Activated effector memory CD4-positive, alpha-beta T cell treated with anti-CD3 and anti-CD28 coated beads, Interleukin-2, amount 50 U/mL, for 16 hours (primary cell): Measurements from ENCODE around the gene DNAJC10.
A peak's percentile ranks its signal among the peaks of the same experiment; 100 is the strongest.
"Not testable (repeated sequence)": the region's sequence is repeated elsewhere in the genome, so short reads cannot be mapped to it uniquely, and the experiment has no call there.

Source experiments
- DNase-seq: peaks from one replicate; pipeline ENCODE4 v3.0.0-alpha.2; 2020

The DNAJC10 gene, protein sequence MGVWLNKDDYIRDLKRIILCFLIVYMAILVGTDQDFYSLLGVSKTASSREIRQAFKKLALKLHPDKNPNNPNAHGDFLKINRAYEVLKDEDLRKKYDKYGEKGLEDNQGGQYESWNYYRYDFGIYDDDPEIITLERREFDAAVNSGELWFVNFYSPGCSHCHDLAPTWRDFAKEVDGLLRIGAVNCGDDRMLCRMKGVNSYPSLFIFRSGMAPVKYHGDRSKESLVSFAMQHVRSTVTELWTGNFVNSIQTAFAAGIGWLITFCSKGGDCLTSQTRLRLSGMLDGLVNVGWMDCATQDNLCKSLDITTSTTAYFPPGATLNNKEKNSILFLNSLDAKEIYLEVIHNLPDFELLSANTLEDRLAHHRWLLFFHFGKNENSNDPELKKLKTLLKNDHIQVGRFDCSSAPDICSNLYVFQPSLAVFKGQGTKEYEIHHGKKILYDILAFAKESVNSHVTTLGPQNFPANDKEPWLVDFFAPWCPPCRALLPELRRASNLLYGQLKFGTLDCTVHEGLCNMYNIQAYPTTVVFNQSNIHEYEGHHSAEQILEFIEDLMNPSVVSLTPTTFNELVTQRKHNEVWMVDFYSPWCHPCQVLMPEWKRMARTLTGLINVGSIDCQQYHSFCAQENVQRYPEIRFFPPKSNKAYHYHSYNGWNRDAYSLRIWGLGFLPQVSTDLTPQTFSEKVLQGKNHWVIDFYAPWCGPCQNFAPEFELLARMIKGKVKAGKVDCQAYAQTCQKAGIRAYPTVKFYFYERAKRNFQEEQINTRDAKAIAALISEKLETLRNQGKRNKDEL

DNA sequence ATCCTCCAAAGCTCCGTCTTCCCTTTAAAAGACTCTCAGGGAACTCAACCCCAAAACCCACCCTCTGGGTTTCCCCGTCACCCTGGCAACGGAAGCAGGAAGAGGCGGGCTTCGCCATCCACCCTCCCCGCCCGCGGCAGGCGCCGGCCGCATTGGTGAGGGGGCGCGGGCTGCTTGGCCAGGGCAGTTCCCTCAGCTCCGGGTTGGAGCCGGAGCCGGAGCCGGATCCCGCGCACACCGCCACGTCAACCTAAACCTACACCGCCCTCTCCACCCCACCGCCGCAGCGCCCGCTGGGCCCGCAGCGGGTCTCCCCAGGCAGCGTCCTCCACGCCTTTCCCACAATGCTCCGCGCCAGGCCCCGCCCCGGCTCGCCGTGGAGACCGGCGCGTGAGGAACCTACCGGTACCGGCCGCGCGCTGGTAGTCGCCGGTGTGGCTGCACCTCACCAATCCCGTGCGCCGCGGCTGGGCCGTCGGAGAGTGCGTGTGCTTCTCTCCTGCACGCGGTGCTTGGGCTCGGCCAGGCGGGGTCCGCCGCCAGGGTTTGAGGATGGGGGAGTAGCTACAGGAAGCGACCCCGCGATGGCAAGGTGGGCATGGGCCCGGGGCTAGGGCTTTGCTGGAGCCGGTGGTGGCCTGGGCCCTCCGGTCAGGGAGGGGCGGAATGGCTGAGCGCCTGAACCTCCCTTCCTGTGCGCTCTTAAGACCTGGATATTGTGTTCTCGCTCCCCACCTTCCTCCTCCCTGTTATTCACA, at the start of gene DNAJC10:
Gene DNAJC10 (plus strand): TSS at position 366 of the 758 bp plus-strand sequence. CDS start 1,830 bp downstream, outside the sequence.
- peak; percentile 96 for DNase-seq

DNA sequence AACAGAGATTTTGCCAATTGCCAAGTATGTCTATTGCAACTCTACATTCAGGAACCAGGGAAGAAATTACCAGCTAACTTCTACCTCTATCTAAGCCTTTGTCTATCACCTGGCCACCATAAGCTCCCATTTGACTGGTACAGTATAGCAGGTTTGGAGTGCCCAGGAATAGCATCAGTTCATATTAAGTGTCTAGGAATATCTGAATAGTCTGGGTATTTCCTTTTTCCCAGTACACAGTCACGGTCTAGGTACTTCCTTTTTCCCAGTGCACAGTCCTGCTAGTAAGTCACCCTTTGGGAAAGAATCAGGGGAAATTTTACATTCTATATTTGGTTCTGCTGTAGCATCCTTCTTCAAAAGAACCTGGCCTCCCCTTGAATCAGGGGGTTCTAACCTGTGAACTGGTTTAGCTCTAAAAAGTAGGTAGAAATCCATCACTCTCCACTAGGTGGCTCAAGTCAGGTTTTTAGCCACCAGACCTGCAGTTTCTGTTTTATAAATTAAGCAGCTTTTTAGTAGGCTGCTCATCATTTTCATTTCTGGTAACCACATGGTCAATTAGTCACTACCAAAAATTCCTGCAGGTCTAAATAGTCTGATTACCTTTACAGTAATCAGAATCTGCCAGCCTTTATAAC, 49.3 kb upstream of the DNAJC10 start:
- no peak for DNase-seq

DNA sequence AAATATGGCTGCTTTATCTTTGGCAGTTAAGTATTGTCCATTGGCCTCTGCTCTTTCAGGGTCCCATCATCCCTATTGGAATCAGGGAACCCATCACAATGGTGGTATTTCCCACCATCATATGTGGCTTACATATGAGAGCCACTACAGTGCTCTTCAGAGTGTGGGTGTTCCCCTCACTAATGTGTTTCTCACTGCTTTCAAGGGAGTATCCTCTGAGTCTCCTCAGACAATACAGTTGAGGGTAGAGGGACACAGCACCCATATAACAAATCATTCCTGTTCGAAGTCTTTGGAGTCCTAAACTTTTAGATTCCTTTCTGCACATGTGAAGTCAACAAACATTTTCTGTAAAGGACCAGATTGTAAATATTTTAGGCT, 48.8 kb upstream of the DNAJC10 start:
- DNase-seq: no peak

DNA sequence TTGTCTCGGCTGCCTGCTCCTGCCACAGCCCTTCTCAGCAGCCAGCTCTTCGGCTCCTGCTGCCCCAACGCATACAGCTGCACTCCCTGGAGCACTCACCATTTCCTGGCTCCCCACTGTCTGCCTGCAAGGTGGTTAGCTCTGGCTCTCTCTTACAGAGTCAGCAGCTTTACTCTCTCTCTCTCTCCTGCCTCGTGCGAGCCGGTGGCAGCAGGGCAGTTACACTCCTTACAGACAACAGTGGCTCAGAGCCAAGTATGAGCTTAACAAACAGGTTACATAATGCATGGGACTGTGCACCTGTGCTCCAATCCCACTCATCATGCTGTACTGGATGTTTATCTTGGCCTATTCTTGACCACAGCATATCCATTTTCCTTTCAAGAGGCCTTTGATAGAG, 47.4 kb upstream of the DNAJC10 start:
- DNase-seq: no peak

DNA sequence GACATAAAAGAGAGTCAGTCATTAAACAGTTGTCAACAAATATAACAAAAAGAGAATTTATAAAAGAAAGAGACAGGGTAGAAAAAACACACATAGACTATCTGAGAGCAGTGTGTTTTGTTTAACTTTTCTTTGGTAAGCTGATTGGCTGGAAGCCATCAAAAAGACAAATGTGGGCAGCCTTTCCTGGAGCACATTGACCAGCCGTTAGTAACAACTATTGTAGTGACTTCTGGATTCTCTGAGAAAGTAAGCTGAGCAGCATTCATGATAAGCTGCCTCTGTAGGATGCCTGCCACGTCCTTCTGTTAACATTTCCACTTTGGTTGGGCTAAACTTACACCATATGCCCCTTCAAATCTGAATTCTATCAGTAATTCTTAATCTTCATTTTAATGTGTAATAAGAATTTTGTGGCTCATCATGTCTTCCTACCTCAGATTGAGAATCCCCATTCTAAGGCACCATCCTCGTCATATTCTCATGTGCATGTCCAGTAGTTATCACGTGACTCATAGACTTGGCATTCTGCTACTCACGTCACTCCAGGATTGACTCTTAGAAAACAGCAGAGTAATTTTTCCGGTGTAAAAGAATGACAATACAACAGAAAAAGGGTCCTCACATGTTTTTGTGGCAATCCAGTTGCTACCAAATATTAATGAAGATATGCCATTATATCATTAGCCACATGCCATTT, 43.4 kb upstream of the DNAJC10 start:
- DNase-seq: no peak

DNA sequence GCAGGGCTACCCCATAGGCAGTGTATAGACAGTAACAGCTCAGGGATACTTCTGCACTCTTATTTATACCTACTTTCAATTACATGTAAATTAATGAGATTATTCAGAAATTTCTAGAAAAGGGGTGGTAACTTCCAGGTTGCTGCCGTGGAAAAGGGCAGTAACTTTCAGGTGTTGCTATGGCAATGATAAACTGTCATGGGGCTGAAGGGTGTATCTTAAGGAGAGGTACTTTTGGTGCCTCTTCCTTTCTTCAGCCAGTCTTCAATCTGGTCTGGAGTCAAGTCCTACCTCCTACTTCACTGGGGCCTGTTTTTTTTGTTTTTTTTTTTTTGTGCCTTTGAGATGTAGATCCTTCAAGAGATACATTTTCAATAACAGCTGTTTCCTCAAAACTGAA, 35.2 kb upstream of the DNAJC10 start:
- DNase-seq: no peak

DNA sequence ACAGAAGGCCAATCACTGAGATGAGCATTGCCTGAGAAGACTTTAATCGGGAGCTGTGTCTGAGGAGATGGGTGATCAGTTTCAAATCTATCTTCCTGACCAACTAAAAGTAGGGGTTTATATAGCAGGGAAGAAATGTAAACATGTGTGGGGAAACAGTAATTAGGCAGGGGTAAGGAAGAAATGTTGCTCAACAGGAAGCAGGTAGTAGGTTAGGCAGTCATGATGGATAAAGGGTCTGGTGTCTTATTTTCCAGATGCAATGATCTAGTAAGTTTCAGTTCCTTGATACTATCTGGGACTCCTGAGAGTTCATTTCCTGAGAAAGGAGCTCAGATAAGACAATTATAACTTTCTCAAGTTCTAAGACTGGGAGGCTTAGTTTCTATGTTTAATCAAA, 33.8 kb upstream of the DNAJC10 start:
- no peak for DNase-seq

DNA sequence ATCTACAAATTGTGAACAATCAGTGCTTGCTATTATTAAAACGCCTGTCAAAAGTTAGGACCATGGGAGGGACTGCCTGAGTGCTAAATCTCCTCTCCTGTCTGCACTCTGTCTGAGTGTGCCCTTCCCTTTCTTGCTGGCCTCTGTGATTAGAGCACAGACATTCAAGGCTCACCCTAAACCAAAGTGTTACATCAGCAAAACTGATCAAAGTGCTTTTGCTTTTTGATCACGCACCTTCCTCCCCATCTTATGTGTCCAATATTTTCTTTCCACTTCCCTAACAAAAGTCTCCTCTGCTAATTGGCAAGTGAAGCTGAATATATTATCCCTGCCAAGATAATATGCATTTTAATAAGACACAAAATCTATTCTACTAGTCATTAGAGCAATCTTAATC, 30.5 kb upstream of the DNAJC10 start:
- no peak for DNase-seq

DNA sequence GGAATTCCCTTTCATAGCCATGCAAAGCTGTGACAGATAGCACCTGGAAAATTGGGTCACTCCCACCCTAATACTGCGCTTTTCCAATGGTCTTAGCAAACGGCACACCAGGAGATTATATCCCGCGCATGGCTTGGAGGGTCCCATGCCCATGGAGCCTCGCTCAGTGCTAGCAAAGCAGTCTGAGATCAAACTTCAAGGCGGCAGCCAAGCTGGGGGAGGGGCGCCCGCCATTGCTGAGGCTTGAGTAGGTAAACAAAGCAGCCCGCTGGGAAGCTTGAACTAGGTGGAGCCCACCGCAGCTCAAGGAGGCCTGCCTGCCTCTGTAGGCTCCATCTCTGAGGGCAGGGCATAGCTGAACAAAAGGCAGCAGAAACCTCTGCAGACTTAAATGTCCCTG, 29.3 kb upstream of the DNAJC10 start:
- DNase-seq: not testable (repeated sequence)

DNA sequence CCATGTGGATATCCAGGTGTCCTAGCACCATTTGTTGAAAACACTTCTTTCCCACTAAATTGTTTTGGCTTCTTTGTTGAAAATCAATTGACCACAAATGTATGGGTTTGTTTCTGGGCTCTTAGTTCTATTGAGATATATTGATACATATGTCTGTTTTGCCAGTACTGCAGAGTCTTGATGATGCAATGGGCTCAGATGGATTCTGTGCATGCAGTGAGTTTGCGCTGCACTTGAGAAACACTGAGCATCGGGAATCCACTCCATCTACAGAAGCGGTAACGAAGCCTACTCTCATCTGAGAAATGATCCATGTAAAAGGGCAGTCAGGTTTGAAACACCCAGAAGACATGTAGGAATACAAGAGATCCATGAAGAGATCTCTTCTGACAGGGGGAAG, 21.9 kb upstream of the DNAJC10 start:
- DNase-seq: no peak

DNA sequence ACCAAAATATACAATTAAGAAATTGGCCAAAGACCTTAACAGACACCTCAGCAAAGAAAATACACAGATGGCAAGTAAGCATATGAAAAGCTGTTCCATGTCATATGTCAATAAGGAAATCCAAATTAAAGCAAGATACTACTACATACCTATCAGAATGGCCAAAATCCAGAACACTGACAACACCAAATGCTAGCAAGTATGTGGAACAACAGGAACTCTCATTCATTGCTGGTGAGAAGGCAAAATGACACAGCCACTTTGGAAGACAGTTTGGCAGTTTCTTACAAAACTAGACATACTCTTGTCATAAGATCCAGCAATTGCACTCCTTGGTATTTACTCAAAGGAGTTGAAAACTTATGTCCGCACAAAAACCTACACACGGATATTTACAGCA, 20.3 kb upstream of the DNAJC10 start:
- DNase-seq: no peak

DNA sequence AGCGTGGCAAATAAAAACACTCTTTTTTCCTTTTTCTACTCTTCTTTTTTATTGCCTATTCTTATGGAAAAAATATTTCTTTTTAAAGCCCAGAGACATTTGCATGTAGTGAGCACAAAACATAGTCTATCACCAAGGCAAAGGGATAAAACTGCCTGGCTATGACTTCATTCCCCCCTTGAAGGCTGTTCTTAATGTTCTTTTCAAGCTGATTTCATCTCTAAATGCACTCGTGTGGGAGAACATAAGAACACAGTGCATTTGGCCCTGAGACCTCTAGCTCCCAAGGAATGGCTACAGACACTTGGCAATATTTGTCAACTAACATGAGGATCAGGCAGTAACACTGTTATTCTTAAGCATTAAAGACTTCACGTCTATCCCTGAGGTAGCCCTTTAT, 17.4 kb upstream of the DNAJC10 start:
- DNase-seq: no peak

DNA sequence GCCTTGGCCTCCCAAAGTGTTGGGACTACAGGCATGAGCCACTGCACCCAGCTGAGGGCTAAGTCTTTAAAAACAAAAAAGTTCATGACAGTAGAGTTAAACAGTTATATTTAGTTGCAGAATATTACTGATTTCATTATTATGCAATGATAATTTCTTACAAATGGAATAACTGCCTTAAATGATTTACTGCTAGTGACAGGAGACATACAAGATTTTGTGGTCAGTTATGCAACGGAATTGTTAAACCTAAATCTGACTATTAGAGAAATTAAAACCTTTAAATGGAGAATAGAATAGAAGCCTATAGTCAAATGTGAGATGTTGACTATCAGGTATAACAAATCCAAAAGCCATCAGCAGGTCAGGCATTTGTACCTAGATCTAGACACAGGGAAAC, 10.3 kb upstream of the DNAJC10 start:
- no peak for DNase-seq

DNA sequence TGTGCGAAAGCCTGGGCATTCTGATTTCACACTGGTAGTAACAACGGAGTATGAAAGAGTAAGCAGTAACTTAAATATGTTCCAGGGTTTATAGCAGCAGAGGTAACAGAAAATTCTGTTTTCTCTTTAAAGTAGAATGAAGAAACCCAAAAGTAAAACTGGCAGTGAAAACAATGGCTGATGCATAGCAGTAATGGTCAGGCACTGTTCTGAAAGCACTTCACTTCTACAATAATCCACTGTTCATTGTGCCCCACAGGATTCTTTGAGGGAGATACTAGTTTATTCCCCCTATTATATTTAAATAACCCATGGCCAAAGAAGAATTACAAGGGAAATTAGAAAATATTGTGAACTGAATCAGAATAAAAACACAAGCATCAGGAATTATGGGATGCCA, 9.3 kb upstream of the DNAJC10 start:
- DNase-seq: no peak

DNA sequence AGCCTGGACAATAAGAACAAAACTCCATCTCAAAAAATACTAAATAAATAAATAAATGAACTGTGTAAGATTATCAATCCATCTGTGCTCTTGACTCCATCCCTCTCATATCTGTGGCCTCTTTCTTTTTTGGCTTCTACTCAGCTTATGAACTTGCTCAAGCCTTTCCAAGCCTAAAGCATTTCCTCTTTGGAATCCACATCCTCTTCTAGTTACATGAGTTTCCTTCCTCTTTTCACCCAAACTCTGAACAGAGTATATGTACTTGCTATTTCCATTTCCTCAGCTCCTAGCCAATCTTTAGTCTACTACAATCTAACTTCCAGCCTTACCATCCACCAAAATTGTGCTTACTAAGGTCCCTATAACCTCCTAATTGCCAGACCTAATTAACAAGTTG, 2.5 kb upstream of the DNAJC10 start:
- no peak for DNase-seq

DNA sequence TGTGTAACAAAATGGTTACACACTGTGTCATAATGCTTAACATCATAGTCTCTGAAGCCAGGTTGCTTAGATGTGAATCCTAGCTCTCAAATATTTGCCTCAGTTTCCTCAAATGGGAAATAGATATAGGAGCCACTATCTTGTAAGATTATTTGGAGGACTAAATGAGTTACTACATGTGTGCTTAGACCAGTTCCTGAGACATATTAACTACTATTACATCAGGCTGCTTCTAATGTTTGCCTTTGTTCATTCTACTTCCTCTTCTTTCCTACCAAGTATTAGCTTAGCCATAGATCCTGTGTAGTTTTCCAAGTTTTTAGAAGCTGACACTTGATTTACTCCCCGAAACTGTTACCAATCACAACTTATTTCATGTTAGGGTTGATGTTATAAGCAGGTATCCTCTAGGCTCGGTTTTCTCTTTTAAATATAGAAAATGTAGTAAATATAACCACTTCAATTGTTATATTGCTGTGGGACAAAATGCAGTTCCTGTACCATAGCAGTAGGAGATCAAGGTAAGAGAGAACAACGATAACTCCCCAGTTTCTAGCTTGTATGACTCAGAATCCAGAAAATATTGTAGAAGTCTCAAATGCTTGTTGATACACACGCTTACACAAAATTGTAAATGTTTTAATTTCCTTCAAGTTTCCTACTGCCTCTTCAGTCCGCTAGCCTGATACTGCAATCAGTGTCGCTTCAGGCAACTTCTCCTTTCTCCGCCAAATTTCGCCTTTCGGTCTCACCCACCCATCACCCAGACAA, 751 bp upstream of the DNAJC10 start:
- no peak for DNase-seq

DNA sequence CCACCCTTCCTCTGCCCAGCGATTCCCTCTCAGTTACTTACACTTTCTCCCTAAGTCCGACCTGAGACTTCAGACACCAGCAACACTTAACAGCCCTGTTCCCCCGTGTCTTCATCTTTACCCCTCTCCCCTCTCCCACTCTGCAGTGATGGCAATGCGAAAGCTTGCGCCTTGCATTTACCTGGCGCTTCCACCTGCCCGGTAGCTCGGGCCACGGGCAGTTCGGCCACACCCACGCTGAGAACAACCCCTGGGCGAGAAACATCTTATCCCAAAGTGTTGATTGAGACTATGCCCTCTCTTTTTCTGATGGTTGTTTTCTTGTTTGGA, 558 bp downstream of the DNAJC10 start:
- peak; percentile 64 for DNase-seq

DNA sequence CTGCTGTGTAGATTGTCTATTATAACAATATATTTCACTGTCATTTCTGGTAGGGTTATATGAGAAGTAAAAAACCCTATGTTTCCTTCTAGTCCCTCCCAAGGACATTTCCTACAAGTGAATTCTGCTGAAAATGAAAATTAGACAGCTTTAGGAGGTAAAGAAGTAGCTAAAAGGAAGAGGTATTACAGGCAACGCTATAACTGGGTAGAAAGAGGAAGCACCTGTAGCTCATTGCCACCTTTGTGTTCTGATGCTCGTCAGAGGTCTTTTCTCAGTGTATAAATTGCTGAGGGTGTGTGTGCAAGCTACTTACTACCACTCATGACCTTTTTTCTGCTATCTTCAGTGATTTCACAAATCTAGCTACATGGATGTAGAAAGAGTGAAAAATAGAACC, 1.4 kb downstream of the DNAJC10 start:
- no peak for DNase-seq

DNA sequence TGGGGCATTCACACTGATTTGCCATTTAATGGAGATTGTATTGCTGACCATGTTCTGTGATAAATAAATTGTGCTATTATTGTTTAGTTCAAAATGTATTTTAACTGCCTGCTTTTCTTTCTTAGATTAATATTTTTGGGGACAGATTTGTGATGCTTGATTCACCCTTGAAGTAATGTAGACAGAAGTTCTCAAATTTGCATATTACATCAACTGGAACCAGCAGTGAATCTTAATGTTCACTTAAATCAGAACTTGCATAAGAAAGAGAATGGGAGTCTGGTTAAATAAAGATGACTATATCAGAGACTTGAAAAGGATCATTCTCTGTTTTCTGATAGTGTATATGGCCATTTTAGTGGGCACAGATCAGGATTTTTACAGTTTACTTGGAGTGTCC, 1.8 kb downstream of the DNAJC10 start:
- DNase-seq: no peak

DNA sequence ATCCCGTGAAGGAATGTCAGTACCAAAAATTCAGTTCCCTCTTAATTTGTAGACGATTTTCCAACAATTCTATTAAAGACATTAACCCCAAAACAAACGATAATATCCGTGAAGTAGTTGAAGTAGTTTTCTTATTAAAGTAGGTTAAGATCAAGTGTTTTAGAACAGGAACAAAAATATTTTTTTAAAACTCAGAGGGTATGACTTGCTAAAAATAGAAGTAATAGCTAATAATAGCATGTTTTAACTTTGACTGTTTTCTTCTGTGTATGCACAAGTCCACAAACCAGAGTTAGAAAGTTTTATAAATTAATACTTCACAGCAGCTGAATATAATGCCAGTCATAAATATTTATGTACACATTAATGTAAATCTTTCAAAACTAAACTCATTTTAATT, 2.4 kb downstream of the DNAJC10 start:
- no peak for DNase-seq

DNA sequence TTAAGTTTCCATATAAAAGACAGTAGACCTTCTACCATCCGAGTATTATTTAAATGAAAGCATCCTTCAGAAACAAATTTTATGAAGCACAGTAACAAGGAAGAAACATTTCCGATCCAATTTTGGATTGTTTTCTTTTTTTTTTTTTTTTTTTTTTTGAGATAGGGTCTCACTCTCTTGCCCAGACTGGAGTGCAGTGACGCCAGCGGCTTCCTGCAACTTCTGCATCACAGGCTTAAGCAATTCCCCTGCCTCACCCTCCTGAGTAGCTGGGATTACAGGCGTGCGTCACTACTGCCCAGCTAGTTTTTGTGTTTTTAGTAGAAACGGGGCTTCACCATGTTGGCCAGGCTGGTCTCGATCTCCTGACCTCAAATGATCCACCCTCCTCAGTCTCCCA, 3.1 kb downstream of the DNAJC10 start:
- DNase-seq: not testable (repeated sequence)

DNA sequence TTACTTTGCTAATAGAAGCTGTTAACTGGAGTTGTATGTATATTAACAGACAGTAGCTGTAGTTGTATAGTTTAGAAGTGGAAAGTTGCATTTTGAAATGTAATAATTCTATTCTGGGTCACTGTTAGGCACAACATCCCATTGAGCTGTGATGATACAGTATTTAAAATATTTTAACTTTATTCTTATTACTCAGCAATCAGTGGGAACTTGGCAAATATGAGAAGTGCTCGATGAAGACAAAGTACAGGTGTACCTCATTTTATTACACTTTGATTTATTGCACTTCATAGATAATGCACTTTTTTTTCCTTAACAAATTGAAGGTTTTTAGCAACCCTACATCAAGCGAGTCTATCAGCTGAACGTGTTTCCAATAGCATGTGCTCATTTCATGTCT, 8.6 kb downstream of the DNAJC10 start:
- no peak for DNase-seq
